NOMO-1 (cell line): ENCODE results near the gene TRPV5.
"Not testable (repeated sequence)": the region's sequence is repeated elsewhere in the genome, so short reads cannot be mapped to it uniquely, and the experiment has no call there.

Source experiments
- DNase-seq, 2 experiments: peaks; one replicate each; lab custom pipeline; 2025; ENCODE audit not compliant: unreplicated experiment in 2 of 2; lab: John Stamatoyannopoulos, UW

Gene TRPV5

DNA sequence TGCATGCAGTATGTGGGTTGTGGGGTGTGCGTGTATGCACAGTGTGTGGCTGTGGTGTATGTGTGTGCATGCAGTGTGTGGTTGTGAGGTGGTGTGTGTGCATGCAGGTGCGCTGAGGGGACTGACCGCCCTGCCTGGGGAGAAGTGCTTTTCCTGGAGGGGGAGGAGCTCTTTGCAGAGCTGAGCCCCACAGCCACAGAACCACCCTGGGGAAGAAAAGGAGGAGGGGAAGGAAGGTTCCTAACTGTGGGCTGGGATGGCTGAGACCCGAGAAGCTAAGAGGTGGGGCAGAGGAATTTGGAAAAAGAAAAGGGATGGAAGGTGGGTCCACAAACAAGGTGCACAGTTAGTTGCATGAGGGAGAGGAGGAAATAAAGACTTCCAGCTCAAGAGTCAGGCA, at the start of gene TRPV5:
TRPV5 (minus strand) TSS at position 123 of the 400 bp plus-strand sequence. CDS start 287 bp downstream, outside the sequence.
- DNase-seq: no peak

DNA sequence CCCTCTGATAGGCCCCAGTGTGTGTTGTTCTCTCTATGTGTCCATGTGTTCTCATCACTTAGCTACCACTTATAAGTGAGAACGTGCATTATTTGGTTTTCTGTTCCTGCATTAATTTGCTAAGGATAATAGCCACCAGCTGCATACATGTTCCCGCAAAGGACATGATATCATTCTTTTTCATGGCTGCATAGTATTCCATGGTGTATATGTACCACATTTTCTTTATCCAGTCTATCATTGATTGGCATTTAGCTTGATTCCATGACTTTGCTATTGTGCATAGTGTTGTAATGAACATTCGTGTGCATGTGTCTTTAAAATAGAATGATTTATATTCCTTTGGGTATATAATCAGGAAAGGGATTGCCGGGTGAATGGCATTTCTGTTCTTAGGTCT, 44.9 kb upstream of the TRPV5 start:
- not testable (repeated sequence) for DNase-seq

DNA sequence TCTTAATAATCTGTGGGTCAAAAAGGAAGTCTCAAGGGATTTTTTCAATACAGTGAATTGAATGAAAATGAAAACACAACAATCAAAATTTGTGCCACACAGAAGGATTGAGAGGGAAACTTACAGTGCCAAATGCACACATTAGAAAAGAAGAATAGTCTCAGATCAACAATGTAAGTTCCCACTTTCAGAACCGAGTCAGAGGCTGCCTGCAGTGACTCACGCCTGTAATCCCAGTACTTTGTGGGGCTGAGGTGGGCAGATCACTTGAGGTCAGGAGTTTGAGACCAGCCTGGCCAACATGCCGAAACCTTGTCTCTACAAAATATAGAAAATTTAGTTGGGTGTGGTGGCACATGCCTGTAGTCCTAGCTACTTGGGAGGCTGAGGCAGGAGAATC, 41.1 kb upstream of the TRPV5 start:
- DNase-seq: no peak

DNA sequence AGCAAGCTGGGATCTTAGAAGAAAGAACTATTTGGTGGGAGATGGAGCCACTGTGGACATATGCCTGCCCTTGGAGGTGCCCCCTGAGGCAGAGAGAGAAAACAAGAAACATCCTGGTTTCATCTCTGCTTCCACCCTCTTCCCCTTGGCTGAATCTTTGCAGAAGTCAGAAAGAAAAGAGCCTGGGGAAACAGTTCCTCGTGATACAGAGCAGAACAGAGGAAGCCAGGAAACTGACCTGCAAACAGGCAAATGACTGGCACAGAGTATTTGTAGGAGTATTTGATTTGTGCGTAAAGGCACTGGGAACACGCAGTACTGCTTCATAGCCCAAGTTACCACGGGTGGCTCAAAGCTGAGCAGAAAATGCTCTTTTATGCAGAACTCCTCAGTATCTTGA, 35.6 kb upstream of the TRPV5 start:
- DNase-seq: no peak

DNA sequence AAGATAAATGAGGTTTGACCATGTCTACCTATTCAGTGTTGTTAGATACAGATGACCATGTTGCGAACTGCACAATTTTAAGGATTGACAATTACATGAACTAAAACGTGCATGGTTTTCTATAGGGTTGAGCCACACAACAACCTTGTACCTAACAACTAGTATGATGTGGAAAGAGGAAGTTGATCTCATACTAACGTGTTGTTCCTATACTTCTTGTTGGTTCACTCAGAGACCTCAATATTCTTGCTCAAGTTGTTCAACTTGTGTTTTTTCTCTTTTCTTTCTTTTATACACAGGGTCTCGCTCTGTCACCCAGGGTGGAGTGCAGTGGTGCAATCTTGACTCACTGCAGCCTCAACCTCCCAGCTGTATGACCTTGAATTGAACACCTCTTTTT, 34.7 kb upstream of the TRPV5 start:
- peak in 1 of 2 experiments; percentile 21 for DNase-seq

DNA sequence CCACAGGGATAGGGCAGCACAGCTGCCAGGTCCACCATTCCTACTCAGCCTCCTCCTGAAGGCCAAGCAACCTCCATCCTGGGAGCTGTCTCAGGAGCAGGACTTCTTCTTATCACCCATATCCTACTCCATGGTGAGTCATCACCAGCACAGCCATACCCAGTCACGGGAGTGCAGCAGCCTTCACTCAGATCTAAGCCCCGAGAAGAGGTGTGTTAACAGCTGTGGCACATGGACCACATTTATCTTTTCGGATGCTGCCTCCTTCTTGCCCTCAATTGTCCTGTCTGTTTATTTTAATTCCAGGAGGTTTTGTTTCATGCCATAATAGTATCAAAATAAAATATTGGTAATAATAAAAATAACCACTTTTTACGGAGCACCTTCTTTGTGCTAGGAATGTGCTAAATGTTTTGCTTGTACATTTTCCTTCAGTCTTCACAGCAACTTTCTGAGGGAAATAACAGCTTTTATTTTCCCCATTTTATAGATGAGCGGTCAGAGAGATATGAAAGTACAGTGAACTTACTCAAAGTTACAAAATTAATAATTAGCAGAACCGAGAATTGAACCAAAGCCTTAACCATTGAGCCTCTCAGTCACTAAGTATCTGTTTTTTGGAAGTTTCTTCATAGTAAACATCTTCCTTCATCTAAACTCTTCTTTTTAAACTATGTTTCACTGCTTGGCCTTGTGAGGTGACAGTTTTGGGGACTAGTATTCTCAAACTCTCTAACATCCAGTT, 31.1 kb upstream of the TRPV5 start:
- DNase-seq: no peak

DNA sequence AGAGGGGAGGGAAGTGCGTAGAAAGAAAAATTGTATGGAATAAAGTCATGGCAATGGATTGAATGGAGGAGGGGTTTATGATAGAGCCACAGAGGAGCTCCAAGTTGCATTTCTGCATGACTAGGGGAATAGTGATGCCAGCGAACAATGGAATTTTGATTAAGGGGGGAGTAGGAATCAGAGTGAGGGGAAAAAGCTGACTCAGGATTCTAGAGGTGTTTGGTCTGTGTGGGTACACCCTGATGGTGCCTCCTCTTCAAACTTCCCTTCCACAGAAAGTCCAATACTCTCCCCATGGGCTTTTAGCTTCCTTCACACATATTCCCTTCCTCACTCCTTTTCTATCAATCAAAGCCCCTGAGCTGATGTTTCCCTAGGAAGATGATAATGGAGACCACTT, 30.4 kb upstream of the TRPV5 start:
- DNase-seq: no peak

DNA sequence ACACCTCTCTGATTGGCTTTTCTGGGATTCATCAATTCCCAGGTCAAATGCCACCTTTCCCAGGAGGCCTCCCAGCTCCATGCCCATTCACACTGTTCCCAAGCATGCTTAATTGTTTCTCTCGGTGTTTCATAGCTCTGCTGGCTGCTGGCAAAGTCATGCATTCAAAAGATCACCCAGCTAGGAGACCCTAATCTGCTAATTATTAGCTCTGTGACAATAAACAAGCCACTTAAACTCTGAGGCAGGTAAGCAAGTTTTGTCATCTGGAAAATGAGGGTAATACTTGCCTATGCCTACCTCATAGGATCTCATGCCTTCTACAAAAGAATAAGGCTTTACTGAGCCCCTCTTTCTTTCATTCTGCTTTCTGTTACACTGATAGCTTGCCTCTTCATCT, 29.4 kb upstream of the TRPV5 start:
- no peak for DNase-seq

DNA sequence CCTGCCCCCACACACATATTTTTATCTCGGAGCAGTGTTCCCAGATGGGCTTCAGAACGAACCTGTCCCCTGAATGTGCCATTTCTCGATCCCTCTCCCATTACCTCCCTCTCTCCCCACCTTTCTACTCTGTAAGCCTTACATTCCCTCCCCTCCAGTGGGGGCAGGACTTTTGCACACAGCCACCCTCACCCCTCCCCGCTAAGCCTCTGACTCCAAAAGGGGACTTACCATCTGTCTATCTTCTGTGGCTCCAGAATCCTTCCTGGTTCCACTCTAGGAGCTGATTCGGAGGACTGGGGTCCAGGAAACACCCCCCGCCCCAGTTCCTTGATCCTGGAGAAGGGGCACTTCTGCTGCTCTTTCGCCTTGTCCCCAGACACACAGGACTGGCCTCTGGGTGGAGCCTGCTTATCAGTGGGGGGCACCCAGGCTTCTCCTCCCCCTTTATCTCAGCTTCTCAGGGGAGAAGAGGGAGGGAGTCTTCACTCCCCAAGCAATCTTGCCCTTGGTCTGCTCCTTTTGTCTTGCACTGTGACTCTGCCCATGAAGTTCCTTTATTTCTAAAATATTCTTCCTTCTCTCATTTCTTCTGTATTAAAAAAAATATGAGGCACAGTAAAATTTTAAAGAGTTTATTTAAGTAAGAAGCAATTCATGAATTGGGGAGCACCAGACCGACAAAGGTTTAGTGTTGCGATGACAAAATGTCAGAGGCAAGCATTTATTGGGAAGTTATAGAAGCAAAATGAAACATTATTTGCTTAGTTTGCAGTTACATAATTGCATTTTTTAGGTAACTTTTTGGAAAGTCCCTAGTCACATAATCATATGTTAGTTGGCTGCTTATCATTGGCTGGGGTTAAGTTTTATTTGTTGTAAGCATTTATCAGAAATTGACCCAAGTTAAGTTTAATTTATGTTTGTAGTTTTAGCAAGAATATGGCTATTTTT, 28.7 kb upstream of the TRPV5 start, which contains the start of gene KEL:
KEL (minus strand) TSS at position 391 of the 954 bp plus-strand sequence; CDS start at position 234, 157 bp downstream.
- DNase-seq: no peak

DNA sequence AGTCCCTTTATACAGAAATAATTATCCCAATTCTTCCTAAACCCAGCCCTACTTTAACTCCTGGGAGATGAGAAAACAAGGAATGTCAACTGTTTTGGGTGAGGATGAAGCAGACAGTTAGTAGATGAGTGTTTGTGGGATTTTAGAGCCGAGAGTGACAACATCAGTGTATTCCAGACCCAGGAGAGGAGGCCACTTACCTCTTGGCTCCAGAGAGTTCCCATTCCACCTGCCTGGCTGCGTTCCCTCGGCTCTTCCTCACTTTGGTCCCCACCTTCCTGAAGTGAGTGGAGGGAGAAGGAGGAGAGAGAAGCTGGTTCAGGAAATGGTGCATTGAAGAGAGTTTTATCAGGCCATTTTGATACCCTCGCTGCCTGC, 28.0 kb upstream of the TRPV5 start:
- DNase-seq: no peak

DNA sequence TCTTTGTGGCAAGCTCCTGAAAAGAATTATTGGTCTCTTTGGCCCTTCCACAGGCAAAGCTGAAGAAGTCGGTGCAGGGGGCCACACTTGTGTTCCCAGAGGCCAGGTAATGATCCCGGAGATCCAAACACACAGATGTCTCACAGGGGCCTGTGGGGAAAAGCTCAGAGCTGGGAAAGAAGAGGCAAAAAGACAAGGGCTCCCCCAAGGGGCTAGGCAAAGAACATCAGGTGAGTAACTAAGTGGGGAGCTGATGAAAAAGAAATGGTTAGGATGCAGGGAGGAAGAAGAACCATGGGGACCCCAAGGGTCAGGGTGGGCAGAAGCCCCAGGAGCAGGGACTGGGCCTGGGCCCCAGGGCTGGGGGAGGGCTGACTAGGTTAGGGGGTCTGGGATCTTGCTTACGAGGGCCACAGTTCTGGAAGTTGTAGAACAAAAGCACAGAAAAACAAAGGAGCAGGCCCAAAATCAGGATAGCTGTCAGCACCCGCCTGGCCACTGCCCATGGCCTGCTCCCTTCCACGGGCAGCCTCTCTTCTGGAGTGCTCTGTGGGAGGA, 27.5 kb upstream of the TRPV5 start:
- no peak for DNase-seq

DNA sequence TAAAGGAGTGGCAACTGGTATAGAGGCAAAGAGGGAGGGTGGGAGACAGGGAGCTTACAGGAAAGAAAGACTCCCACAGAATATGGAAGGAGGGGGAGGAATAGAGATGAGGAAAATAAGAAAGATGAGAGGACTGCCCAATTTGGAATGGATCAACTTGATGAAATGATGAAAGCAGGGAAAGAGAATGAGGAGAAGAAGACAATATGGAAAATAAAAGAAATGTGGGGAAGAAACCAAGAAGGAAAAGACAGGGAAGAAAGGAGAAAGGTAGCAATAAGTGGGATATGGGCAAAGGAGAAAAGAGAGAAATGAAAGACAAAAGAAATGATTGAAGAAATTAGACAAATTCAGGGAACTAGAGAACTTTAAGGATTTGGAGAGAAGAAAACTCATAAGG, 25.7 kb upstream of the TRPV5 start:
- no peak for DNase-seq

DNA sequence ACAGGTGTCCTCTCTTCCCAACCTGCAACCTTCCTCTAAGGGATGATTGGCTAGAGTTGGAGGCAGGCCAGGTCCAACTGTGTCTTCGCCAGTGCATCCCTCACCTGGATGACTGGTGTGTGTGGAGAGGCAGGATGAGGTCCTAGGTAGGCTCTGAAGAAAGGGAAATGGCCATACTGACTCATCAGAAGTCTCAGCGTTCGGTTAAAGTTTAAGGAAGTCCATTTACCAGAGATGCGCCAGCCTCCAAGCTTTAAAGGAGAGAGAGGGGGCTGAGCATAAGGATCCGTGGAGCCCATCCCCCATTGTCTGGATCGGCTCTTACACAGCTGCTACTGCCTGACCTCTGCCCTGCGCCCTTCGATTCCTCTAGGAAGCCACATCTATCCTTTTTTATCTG, 24.2 kb upstream of the TRPV5 start:
- peak; percentile 24 to 25 for DNase-seq

DNA sequence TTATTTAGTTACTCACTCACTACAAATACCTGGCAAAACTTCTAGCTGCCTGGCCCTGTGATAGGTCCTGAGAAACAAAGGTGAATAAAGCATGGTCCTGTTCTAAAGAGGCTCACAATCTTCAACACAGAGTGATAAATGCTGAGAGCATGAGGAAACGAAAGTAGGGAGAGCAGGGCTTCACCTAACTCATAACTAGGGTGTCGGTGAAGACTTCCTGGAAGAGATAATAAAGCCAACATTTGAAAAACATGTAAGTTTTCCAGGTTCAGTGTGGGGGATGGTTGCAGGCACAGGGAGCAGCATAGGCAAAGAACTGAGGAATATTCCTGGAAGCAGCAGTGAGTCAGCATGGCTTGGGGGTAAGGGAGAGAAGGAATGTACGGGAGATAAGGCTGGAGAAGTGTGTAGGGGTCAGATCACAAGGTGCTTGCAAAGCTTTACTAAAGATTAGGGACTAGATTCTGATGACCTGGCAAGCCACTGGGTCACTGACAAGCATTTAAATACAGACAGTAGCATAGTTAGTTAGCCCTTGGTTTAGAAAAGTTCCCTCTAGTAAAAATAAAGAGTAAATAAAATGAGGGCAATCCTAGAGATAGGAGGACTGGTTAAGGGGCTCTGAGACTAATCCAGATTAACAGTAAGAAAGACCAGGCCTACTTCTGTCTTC, 23.5 kb upstream of the TRPV5 start:
- peak in 1 of 2 experiments; percentile 9 for DNase-seq

DNA sequence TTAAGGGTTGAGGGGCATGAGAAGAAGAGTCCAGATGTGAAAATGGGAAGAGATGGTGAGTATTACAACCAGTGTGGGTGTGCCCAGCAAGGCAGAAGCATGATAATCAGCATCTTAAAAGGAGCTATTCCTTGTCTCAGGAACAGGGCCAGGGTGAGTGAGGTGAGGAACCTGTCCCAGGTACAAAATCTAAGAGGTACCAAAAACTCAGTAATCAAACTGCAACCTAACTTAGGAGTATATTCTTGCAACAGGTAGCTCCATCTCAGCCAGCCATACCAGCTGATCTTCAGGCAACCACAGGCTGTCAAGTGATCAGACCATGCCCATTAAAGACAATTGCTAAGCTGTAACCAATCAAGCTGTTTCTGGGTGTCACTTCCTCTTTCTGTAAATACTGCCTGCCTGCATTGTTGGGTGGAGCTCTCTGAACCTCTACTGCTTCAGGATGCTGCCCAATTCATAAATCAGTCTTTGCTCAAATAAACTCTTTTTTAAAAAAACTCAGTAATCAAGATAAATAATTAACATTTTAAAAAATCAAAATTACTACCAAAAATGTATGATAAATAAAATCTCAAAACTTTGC, 21.2 kb upstream of the TRPV5 start:
- peak in 1 of 2 experiments; percentile 58 for DNase-seq

DNA sequence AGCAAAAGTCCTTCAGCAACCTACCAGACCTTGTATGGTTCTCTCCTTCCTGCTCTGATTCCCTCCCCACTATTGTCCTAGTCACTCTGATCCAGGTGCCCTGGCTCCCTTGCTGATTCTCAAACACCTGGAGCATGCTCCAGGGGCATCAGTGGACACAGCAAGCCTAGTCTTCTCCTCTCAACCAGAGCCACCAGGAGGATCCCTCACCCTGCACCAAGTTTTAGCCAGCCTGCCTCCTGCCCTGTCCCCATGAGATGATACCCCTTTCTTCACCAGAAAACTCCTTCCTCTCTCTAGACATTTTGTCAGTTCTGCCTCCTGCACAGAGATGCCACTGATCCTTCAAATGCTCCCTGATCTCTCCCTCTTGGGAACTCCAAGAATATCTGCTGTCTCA, 16.7 kb upstream of the TRPV5 start:
- DNase-seq: no peak

DNA sequence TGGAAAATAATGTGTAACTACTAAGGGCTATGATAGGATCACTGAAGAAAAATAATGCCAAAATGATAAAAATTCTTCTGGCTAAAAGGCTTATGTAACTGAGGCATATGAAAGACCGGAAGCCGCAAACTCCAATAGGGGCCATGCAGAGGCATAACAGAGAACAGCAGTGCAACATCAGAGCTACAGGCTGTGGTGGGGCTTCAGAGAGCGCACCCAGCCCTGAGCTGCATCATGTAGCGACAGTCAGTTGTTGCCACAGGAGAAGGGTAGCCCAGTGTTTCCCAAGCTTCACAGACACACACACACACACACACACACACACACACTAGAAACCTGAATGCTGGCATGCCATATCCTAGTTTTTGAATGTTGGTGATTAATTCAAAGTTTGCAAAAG, 15.1 kb upstream of the TRPV5 start:
- no peak for DNase-seq

DNA sequence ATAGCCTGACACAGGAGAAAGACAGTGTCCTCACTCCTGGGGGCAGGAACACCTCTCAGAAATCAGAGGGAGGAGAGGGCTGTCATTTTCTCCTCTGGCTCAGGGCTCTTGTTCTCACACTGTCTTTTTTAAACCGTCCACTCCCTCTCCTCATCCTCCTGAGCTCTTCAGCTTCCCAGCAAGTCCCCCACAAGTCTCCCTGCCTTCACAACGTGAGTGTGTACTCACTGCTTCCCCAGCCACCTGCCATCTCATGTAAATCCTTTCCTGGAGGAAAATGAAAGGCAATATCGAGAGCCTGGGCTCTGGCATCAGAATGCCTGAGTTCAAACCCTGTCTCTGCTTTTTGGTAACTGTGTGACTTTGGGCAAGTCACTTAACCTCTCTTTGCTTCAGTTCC, 11.5 kb upstream of the TRPV5 start:
- no peak for DNase-seq

DNA sequence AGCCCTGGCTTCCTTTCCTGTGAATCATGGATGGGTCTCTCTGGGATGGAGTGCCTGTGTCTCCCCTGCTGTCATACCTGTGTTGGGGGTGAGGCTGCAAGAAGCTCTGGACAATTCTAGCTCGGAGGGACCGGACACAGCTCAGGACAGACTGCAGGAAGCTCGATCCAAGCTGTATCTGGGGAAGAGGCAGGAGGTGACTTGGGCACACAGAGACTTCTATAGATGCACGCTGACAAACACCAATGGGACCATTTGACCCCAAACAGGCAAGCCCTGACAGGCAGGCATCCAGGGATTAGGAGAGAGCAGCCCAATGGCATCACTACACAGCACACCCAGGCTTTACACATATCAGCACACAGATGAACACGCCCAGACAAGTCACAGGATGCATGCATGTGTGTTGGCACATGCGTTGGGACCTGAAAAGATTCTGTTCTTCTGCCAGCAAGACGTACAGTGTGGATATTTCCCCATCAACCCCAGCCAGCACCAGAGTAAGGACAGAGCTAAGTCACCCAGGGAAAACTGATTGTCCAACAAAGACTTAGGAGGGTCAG, 10.2 kb upstream of the TRPV5 start:
- no peak for DNase-seq

DNA sequence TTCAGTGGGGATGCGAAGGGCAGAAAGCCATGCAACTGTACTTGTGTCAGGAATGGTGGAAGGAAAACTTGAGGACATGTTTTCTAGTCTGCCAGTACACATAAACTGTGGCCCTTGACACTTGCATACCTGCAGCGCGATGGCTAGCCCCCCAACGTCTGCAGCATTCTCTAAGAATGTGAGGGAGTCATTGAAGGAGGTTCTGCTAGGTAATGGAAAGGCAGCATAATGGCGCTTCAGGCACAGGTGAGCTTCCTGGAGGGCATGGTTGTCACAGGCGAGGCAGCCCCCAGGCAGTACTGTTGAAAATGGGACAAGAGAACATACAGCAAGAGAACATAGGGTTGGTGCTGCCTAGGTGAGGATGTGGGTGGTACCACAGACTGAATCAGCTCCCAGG, 9.2 kb upstream of the TRPV5 start:
- no peak for DNase-seq
